Parathyroid adenoma (tissue), 2 donors: ENCODE data around the gene RNASEH2B.

Source experiments
- H2AFZ ChIP-seq: fragments of 300-600 bp; sonication (generic); one replicate; pipeline ENCODE4 v1.7.0; 2017; ENCODE audit warnings: antibody characterized with exemption, mild to moderate bottlenecking
- H3K27ac ChIP-seq: fragments of 300-600 bp; sonication (generic); one replicate; pipeline ENCODE4 v1.7.0; 2017
- H3K27me3 ChIP-seq: fragments of 300-600 bp; sonication (generic); one replicate; pipeline ENCODE4 v1.7.0; 2017; ENCODE audit warnings: low read length; ENCODE audit not compliant: control insufficient read depth, insufficient read depth
- H3K36me3 ChIP-seq: fragments of 300-600 bp; sonication (generic); one replicate; pipeline ENCODE4 v1.7.0; 2017; ENCODE audit warnings: low read length; ENCODE audit not compliant: control insufficient read depth, insufficient read depth
- H3K4me1 ChIP-seq: fragments of 300-600 bp; sonication (generic); one replicate; pipeline ENCODE4 v1.7.0; 2017; ENCODE audit warnings: control low read depth
- H3K4me2 ChIP-seq: fragments of 300-600 bp; sonication (generic); one replicate; pipeline ENCODE4 v1.7.0; 2017; ENCODE audit warnings: low read length
- H3K4me3 ChIP-seq: fragments of 300-600 bp; sonication (generic); one replicate; pipeline ENCODE4 v1.7.0; 2017; ENCODE audit warnings: low read depth, low read length
- H3K79me2 ChIP-seq: fragments of 300-600 bp; sonication (generic); one replicate; pipeline ENCODE4 v1.7.0; 2017; ENCODE audit warnings: control low read depth
- H3K9ac ChIP-seq: fragments of 300-600 bp; sonication (generic); one replicate; pipeline ENCODE4 v1.7.0; 2017; ENCODE audit warnings: mild to moderate bottlenecking
- H3K9me3 ChIP-seq: fragments of 300-600 bp; sonication (generic); one replicate; pipeline ENCODE4 v1.7.0; 2017; ENCODE audit warnings: low read length; ENCODE audit not compliant: control insufficient read depth
- TF ChIP-seq, protein P1 (sequence below): fragments of 300-600 bp; sonication (generic); IDR thresholded peaks from one replicate; pipeline ENCODE4 v1.7.0; 2017; ENCODE audit warnings: antibody characterized with exemption, mild to moderate bottlenecking
- donor health status: primary hyperparathyroidism.

Gene RNASEH2B

DNA sequence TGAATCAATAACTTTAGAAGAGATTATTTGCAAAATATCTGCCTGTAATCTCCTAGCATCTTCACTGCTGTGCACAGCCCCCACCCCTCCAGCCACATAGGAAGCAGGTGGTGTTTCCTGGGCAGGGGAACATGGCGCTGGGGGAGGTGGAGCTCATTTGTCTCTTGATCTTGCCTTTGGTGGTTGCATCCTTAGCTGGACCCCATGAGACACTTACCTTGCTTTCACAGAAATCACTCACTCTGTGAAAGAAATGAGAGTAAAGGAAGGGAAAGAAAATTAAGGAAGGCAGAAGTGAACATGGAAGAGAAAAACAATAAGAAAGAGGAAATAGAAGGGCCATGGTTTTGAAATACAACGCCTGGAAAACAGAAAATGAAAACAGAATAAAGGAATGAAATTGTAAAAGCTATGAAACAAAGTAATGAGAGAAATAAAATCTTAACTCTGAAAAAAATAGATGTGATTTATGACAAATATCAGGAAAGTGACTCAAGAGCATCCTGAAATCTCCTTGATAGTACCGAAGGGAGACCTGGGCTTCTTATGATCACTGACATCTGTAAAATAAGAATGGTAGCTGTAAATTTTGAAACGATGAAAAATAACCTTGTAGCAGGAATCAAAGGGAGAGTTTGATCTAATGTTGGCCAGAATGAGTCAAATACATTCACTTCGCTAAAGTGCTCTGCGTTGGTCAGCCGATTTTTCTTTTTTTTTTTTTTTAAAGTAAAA is 17.2 kb upstream of the RNASEH2B start:
- no peaks in the 10 kb centered on the region for H3K9me3 ChIP-seq
- no peak overlapping the region for H2AFZ ChIP-seq
- H3K9ac ChIP-seq, result no peak overlapping the region
- no peak overlapping the region for H3K4me2 ChIP-seq
- H3K36me3 ChIP-seq, result no peaks in the 10 kb centered on the region
- H3K79me2 ChIP-seq, result no peaks in the 10 kb centered on the region
- TF ChIP-seq, protein P1, sequence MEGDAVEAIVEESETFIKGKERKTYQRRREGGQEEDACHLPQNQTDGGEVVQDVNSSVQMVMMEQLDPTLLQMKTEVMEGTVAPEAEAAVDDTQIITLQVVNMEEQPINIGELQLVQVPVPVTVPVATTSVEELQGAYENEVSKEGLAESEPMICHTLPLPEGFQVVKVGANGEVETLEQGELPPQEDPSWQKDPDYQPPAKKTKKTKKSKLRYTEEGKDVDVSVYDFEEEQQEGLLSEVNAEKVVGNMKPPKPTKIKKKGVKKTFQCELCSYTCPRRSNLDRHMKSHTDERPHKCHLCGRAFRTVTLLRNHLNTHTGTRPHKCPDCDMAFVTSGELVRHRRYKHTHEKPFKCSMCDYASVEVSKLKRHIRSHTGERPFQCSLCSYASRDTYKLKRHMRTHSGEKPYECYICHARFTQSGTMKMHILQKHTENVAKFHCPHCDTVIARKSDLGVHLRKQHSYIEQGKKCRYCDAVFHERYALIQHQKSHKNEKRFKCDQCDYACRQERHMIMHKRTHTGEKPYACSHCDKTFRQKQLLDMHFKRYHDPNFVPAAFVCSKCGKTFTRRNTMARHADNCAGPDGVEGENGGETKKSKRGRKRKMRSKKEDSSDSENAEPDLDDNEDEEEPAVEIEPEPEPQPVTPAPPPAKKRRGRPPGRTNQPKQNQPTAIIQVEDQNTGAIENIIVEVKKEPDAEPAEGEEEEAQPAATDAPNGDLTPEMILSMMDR, result no peak
- no peaks in the 10 kb centered on the region for H3K27me3 ChIP-seq
- H3K4me3 ChIP-seq, result no peak overlapping the region
- H3K27ac ChIP-seq, result no peak overlapping the region
- H3K4me1 ChIP-seq, result no peaks in the 10 kb centered on the region

DNA sequence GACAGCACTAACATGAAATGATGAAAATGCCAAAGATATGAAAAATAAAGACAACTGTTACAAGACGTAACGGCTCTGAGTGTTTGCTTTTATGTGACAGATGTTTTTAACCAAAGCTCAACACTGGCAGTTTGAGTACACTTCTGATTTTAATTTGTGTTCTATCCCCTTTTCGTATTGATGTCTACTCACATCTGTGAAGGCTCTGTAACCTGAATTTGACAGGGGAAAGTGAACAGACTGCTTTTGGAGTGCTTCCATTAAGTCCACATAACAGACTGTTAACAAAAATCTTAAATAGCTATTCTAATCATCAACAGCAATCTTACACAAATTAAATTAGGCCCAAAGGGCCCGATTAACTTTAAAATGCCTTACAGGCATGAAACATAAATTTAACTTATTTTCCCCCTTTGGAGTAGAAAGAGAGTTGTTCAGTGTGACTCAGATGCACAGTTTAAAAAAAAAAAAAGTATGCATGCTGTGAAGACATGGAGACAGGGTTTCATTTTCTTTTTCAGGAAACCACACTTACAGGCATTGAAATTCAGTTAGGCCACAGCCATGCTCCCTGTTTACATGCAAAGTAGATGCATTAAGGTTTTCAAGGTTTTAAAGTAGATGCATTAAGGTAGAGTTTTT is 16.3 kb upstream of the RNASEH2B start:
- H3K4me3 ChIP-seq, result no peak overlapping the region
- TF ChIP-seq, protein P1, result no peak
- H3K79me2 ChIP-seq, result no peaks in the 10 kb centered on the region
- no peaks in the 10 kb centered on the region for H3K4me1 ChIP-seq
- no peaks in the 10 kb centered on the region for H3K36me3 ChIP-seq
- no peak overlapping the region for H3K4me2 ChIP-seq
- H3K27ac ChIP-seq, result no peak overlapping the region
- H2AFZ ChIP-seq, result no peak overlapping the region
- H3K9me3 ChIP-seq, result no peaks in the 10 kb centered on the region
- no peak overlapping the region for H3K9ac ChIP-seq
- no peaks in the 10 kb centered on the region for H3K27me3 ChIP-seq

DNA sequence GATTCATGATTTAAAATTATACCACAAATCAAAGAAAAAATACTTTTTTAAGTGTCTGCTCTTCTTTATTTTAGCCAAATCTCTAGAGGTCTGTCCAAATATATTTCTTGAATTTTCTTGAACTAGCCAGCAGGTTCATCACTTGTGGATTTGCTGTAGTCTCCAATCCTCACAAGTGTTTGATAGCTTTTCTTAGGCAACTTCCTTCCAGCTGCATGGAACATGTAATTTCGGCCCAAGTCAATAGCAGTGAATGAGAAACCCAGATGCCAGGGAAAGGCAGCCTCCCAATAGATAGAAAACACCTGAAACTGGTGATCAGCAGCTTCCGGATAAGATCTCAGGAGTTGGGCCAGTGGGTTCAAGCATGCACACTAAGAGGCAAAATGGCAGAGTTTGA is 15.6 kb upstream of the RNASEH2B start:
- Histone ChIP-seq H3K4me1 (no peaks in the 10 kb centered on the region), H3K4me2 (no peak overlapping the region), H3K9ac (no peak overlapping the region), H3K4me3 (no peak overlapping the region), H3K79me2 (no peaks in the 10 kb centered on the region), H3K27me3 (no peaks in the 10 kb centered on the region), H2AFZ (no peak overlapping the region), H3K9me3 (no peaks in the 10 kb centered on the region), H3K27ac (no peak overlapping the region), H3K36me3 (no peaks in the 10 kb centered on the region)
- TF ChIP-seq, protein P1, result no peak

DNA sequence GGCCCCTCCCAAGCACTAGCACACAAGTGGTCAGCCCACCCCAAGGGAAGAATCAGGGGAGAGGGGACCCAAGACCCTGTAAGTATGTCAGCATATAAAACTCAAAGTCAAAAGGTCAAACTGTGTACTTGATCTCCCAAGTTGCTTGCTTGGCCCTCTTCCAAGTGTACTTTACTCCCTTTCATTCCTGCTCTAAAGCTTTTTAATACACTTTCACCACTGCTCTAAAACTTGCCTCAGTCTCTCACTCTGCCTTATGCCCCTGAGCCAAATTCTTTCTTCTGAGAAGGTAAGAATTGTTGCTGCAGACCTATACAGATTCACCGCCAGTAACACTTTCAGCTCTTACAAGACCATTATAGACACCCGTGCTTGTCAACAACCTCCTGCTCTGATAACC is 15.1 kb upstream of the RNASEH2B start:
- no peaks in the 10 kb centered on the region for H3K79me2 ChIP-seq
- H2AFZ ChIP-seq, result no peak overlapping the region
- no peak overlapping the region for H3K27ac ChIP-seq
- no peak overlapping the region for H3K9ac ChIP-seq
- H3K27me3 ChIP-seq, result no peaks in the 10 kb centered on the region
- H3K4me2 ChIP-seq, result no peak overlapping the region
- H3K4me3 ChIP-seq, result no peak overlapping the region
- no peaks in the 10 kb centered on the region for H3K9me3 ChIP-seq
- no peaks in the 10 kb centered on the region for H3K36me3 ChIP-seq
- TF ChIP-seq, protein P1, result no peak
- H3K4me1 ChIP-seq, result no peaks in the 10 kb centered on the region

GRCh38 chr13:50898338-50898737 is 11.3 kb upstream of the RNASEH2B start:
- Histone ChIP-seq H3K4me3 (no peak overlapping the region), H3K4me2 (no peak overlapping the region), H3K27ac (no peak overlapping the region), H3K79me2 (no peaks in the 10 kb centered on the region), H3K9ac (no peak overlapping the region), H3K9me3 (no peaks in the 10 kb centered on the region), H3K4me1 (no peaks in the 10 kb centered on the region), H3K27me3 (no peaks in the 10 kb centered on the region), H3K36me3 (no peaks in the 10 kb centered on the region), H2AFZ (no peak overlapping the region)
- TF ChIP-seq, protein P1, result no peak
